ENCODE measurements around the gene PGF. TPM values are rescaled to one million over a fixed set of nuclear protein-coding genes. Genes with fewer than 3 reads are reported as not detected.

PGF gene
- total and polyA plus RNA-seq, 2 of the 13 experiments (the other 11 are each of a cell fraction or from before 2014, with no cell fraction given): 10.7 to 27.5 TPM

DNA sequence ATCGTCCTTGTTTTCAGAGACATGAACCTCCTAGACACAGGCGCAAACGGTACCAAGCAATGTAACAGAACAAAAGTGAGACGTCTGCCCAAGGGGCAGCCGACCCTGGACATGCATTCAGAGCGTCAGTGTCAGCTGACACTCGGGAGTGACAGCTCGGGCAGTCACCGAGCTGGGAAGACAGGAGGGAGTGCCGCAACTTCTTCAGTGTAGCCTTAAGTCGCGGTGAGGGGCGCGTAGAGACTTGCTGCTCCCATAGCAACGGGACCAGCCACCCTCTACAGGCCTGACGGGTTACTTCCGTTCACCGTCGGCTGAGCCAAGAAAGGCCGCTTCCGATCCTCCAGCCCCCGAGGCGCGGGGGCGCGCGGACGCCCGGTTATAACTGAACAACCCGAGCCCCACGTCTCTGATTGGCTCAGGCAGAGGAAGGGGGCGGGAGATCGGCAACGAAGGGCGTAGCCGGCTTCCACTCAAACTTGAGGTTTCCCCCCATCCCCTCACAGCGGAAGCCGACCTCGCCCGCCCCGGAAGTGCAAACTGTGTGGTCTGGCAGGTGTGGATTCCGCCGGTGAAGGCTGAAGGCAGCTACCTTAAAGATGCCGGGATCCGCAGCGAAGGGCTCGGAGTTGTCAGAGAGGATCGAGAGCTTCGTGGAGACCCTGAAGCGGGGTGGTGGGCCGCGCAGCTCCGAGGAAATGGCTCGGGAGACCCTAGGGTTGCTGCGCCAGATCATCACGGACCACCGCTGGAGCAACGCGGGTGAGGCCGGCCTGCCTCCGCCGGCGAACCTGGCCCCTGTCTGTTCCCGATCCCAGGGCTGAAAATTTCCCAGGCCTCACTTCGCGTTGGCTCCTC is 47.2 kb upstream of the PGF start, which contains the start of gene EIF2B2 (continued):
- TF ChIP-seq ZNF124 (CRISPR knock-in tag; IDR thresholded peaks at IDR 0.05) (peak; percentile 77; the same call in 1 of the 2 replicates), KMT2B (CRISPR knock-in tag; IDR thresholded peaks at IDR 0.05) (peak; percentile 88), AGO2 (optimal IDR thresholded peaks at IDR 0.05; ENCODE audit: low read depth, low read length) (peak; percentile 83), ZNF607 (CRISPR knock-in tag; IDR thresholded peaks at IDR 0.05; ENCODE audit: borderline replicate concordance) (no peak; the same call in 1 of the 2 replicates), ZNF230 (CRISPR knock-in tag; IDR thresholded peaks at IDR 0.05) (no peak), ZSCAN20 (CRISPR knock-in tag; IDR thresholded peaks at IDR 0.05; ENCODE audit: borderline replicate concordance) (no peak), XRCC5 (optimal IDR thresholded peaks at IDR 0.05; ENCODE audit: low read length) (peak; percentile 37), ZNF337 (CRISPR knock-in tag; IDR thresholded peaks at IDR 0.05; ENCODE audit: borderline replicate concordance, low read depth) (no peak)
- TF ChIP-seq, protein P1, sequence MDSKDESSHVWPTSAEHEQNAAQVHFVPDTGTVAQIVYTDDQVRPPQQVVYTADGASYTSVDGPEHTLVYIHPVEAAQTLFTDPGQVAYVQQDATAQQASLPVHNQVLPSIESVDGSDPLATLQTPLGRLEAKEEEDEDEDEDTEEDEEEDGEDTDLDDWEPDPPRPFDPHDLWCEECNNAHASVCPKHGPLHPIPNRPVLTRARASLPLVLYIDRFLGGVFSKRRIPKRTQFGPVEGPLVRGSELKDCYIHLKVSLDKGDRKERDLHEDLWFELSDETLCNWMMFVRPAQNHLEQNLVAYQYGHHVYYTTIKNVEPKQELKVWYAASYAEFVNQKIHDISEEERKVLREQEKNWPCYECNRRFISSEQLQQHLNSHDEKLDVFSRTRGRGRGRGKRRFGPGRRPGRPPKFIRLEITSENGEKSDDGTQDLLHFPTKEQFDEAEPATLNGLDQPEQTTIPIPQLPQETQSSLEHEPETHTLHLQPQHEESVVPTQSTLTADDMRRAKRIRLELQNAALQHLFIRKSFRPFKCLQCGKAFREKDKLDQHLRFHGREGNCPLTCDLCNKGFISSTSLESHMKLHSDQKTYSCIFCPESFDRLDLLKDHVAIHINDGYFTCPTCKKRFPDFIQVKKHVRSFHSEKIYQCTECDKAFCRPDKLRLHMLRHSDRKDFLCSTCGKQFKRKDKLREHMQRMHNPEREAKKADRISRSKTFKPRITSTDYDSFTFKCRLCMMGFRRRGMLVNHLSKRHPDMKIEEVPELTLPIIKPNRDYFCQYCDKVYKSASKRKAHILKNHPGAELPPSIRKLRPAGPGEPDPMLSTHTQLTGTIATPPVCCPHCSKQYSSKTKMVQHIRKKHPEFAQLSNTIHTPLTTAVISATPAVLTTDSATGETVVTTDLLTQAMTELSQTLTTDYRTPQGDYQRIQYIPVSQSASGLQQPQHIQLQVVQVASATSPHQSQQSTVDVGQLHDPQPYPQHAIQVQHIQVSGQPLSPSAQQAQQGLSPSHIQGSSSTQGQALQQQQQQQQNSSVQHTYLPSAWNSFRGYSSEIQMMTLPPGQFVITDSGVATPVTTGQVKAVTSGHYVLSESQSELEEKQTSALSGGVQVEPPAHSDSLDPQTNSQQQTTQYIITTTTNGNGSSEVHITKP (CRISPR knock-in tag; IDR thresholded peaks at IDR 0.05; ENCODE audit: low read depth): 0 out of 2 replicates have a peak, but pooled peaks have one; percentile 19
